ENCODE measurements around the gene SULT1C4.

Gene SULT1C4

DNA sequence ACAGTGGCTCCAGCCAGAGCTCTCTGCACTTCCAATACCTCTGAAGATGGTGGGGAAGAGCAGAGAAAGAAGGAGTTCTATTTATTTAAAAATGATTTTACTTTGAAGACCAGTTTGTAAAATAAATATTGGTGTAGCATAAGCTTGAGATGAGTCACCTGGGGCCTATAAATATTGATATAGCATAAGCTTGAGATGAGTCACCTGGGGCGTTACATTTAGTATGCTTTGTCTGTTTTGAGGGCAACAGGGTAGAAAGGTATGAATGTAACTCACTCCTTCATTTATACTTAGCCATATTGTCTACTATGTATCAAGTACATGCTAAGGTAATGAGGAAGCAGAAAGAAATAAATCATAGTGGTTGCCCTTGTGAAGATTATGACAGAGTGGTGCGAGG lies 7.7 kb upstream of the SULT1C4 start:
- H3K36me3 ChIP-seq (ENCODE audit: control insufficient read depth, insufficient read depth, low read length), result no peaks in the 10 kb centered on the region
- no peaks in the 10 kb centered on the region for H3K4me1 ChIP-seq (ENCODE audit: control insufficient read depth, insufficient read depth, low read length)
- H3K9me3 ChIP-seq (ENCODE audit: control insufficient read depth, insufficient read depth, low read length), result no peaks in the 10 kb centered on the region
- WGBS (ENCODE audit: insufficient coverage, insufficient read length), result no CpG with 5 or more reads among the region's 2 CpGs
- H3K27ac ChIP-seq (ENCODE audit: low read length), result no peak overlapping the region
- no peak overlapping the region for H3K4me3 ChIP-seq (ENCODE audit: low read length)
- no peaks in the 10 kb centered on the region for H3K27me3 ChIP-seq (ENCODE audit: control insufficient read depth, insufficient read depth, low read length)
- DNase-seq (ENCODE audit: low read depth, low spot score), result no peak

- no peak for DNase-seq (ENCODE audit: low read depth, low spot score)
- WGBS (ENCODE audit: insufficient coverage, insufficient read length), result no CpG with 5 or more reads among the region's 4 CpGs
- H3K27me3 ChIP-seq (ENCODE audit: control insufficient read depth, insufficient read depth, low read length), result no peaks in the 10 kb centered on the region
- H3K9me3 ChIP-seq (ENCODE audit: control insufficient read depth, insufficient read depth, low read length), result no peaks in the 10 kb centered on the region
- H3K36me3 ChIP-seq (ENCODE audit: control insufficient read depth, insufficient read depth, low read length), result no peaks in the 10 kb centered on the region
- H3K4me3 ChIP-seq (ENCODE audit: low read length), result no peak overlapping the region
- H3K27ac ChIP-seq (ENCODE audit: low read length), result no peak overlapping the region
- no peaks in the 10 kb centered on the region for H3K4me1 ChIP-seq (ENCODE audit: control insufficient read depth, insufficient read depth, low read length)
Observed at GRCh38 chr2:108376774-108377173, 980 bp upstream of the SULT1C4 start.

GRCh38 chr2:108377401-108377800 lies 353 bp upstream of the SULT1C4 start:
- Histone ChIP-seq H3K4me3 (ENCODE audit: low read length) (no peak overlapping the region), H3K27ac (ENCODE audit: low read length) (no peak overlapping the region), H3K9me3 (ENCODE audit: control insufficient read depth, insufficient read depth, low read length) (no peaks in the 10 kb centered on the region), H3K27me3 (ENCODE audit: control insufficient read depth, insufficient read depth, low read length) (no peaks in the 10 kb centered on the region), H3K4me1 (ENCODE audit: control insufficient read depth, insufficient read depth, low read length) (no peaks in the 10 kb centered on the region), H3K36me3 (ENCODE audit: control insufficient read depth, insufficient read depth, low read length) (no peaks in the 10 kb centered on the region)
- DNase-seq (ENCODE audit: low read depth, low spot score), result no peak
- no CpG with 5 or more reads among the region's 1 CpG for WGBS (ENCODE audit: insufficient coverage, insufficient read length)

DNA sequence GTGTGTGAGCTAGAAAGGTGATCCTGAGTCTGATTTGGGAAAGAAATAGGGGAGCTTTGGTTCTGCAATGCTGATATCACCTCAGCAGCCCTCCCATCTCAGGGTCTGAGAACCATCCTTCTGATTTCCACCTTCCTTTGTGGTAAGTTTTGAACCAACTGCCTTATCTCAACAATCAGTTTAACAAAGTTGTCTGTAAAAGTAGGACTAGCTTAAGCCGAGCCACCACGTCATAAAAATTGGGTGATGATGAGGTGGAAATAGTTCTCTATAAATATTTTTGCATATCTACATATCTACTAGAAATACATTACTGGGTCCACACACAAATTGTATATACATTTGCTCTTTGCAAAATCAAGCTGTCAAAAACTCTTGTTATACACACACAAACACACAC lies 1.1 kb downstream of the SULT1C4 start:
- DNase-seq (ENCODE audit: low read depth, low spot score), result no peak
- Histone ChIP-seq H3K4me3 (ENCODE audit: low read length) (no peak overlapping the region), H3K27ac (ENCODE audit: low read length) (no peak overlapping the region), H3K9me3 (ENCODE audit: control insufficient read depth, insufficient read depth, low read length) (no peaks in the 10 kb centered on the region), H3K27me3 (ENCODE audit: control insufficient read depth, insufficient read depth, low read length) (no peaks in the 10 kb centered on the region), H3K36me3 (ENCODE audit: control insufficient read depth, insufficient read depth, low read length) (no peaks in the 10 kb centered on the region), H3K4me1 (ENCODE audit: control insufficient read depth, insufficient read depth, low read length) (no peaks in the 10 kb centered on the region)
- no CpG with 5 or more reads among the region's 2 CpGs for WGBS (ENCODE audit: insufficient coverage, insufficient read length)

DNA sequence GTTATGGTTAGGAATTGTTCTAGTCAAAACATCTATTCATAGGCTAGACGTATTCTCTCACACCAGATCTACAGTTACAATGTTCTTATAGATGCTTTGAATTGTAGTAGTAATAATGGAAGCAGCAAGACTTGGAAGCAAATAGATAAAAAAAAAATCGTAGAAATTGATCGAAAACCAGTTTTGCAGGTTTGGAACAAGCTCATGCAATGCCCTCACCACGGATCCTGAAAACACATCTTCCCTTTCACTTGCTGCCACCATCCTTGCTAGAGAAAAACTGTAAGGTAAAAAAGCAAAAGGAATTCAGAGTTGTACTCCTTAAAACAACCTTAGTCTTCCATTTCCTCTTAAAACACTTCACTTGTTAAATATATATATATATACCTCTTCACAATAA lies 4.4 kb downstream of the SULT1C4 start:
- WGBS (ENCODE audit: insufficient coverage, insufficient read length), result no CpG with 5 or more reads among the region's 4 CpGs
- H3K27ac ChIP-seq (ENCODE audit: low read length), result no peak overlapping the region
- no peak for DNase-seq (ENCODE audit: low read depth, low spot score)

GRCh38 chr2:108383146-108383830 lies 5.5 kb downstream of the SULT1C4 start:
- no peak overlapping the region for H3K27ac ChIP-seq (ENCODE audit: low read length)
- no peaks in the 10 kb centered on the region for H3K27me3 ChIP-seq (ENCODE audit: control insufficient read depth, insufficient read depth, low read length)
- peak; percentile 16 for DNase-seq (ENCODE audit: low read depth, low spot score)
- H3K9me3 ChIP-seq (ENCODE audit: control insufficient read depth, insufficient read depth, low read length), result no peaks in the 10 kb centered on the region
- no peak overlapping the region for H3K4me3 ChIP-seq (ENCODE audit: low read length)
- WGBS (ENCODE audit: insufficient coverage, insufficient read length), result no CpG with 5 or more reads among the region's 4 CpGs
- no peaks in the 10 kb centered on the region for H3K36me3 ChIP-seq (ENCODE audit: control insufficient read depth, insufficient read depth, low read length)
- no peaks in the 10 kb centered on the region for H3K4me1 ChIP-seq (ENCODE audit: control insufficient read depth, insufficient read depth, low read length)

More for the DNA sequence above, 4.4 kb downstream of the SULT1C4 start:
- no peaks in the 10 kb centered on the region for H3K36me3 ChIP-seq (ENCODE audit: control insufficient read depth, insufficient read depth, low read length)
- H3K9me3 ChIP-seq (ENCODE audit: control insufficient read depth, insufficient read depth, low read length), result no peaks in the 10 kb centered on the region
- H3K27me3 ChIP-seq (ENCODE audit: control insufficient read depth, insufficient read depth, low read length), result no peaks in the 10 kb centered on the region
- H3K4me3 ChIP-seq (ENCODE audit: low read length), result no peak overlapping the region
- H3K4me1 ChIP-seq (ENCODE audit: control insufficient read depth, insufficient read depth, low read length), result no peaks in the 10 kb centered on the region

DNA sequence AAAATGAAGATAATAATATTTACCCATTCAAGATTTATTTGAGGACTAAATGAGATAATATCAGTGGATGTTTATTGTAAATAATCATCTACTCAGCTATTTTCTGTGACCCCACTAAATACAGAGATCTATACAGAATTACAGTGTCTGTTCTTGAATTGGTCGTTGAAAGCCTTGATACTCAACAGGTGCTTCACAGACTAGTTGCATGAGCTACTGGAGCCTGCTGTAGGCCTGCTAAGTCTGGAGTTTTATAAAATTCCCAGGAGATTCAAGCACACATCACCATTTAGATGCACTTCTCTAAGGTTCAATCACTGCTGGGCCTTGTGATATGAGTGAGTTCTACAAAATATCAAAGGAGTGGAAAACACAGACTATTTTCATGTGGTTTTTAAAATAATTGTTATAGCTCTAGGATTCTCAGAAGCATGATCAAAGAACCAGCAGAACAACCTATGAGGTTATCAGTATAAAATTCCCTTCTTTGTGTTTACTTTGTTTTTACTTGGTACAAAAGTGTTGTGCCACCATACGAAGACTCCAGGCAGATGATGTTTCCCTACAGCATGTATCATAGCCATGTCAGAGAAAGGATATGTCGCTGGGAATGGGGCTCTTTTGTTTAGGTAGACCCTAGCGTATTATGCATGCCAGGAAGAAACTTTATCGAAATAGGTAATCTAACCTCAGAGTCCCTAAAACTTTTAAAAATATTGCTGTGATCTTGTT lies 7.1 kb downstream of the SULT1C4 start:
- Histone ChIP-seq H3K36me3 (ENCODE audit: control insufficient read depth, insufficient read depth, low read length) (no peaks in the 10 kb centered on the region), H3K9me3 (ENCODE audit: control insufficient read depth, insufficient read depth, low read length) (no peaks in the 10 kb centered on the region), H3K4me3 (ENCODE audit: low read length) (no peak overlapping the region), H3K4me1 (ENCODE audit: control insufficient read depth, insufficient read depth, low read length) (no peaks in the 10 kb centered on the region), H3K27ac (ENCODE audit: low read length) (no peak overlapping the region), H3K27me3 (ENCODE audit: control insufficient read depth, insufficient read depth, low read length) (no peaks in the 10 kb centered on the region)
- no CpG with 5 or more reads among the region's 5 CpGs for WGBS (ENCODE audit: insufficient coverage, insufficient read length)
- no peak for DNase-seq (ENCODE audit: low read depth, low spot score)

- no peaks in the 10 kb centered on the region for H3K27me3 ChIP-seq (ENCODE audit: control insufficient read depth, insufficient read depth, low read length)
- no CpG with 5 or more reads among the region's 5 CpGs for WGBS (ENCODE audit: insufficient coverage, insufficient read length)
- H3K4me1 ChIP-seq (ENCODE audit: control insufficient read depth, insufficient read depth, low read length), result no peaks in the 10 kb centered on the region
- no peaks in the 10 kb centered on the region for H3K9me3 ChIP-seq (ENCODE audit: control insufficient read depth, insufficient read depth, low read length)
- no peaks in the 10 kb centered on the region for H3K36me3 ChIP-seq (ENCODE audit: control insufficient read depth, insufficient read depth, low read length)
- no peak overlapping the region for H3K4me3 ChIP-seq (ENCODE audit: low read length)
- DNase-seq (ENCODE audit: low read depth, low spot score), result no peak
- H3K27ac ChIP-seq (ENCODE audit: low read length), result no peak overlapping the region
Observed at GRCh38 chr2:108385411-108386071, 7.8 kb downstream of the SULT1C4 start.

GRCh38 chr2:108388045-108388444 lies 10.3 kb downstream of the SULT1C4 start:
- Histone ChIP-seq H3K4me3 (ENCODE audit: low read length) (no peak overlapping the region), H3K9me3 (ENCODE audit: control insufficient read depth, insufficient read depth, low read length) (no peaks in the 10 kb centered on the region), H3K27me3 (ENCODE audit: control insufficient read depth, insufficient read depth, low read length) (no peaks in the 10 kb centered on the region), H3K27ac (ENCODE audit: low read length) (no peak overlapping the region), H3K4me1 (ENCODE audit: control insufficient read depth, insufficient read depth, low read length) (no peaks in the 10 kb centered on the region), H3K36me3 (ENCODE audit: control insufficient read depth, insufficient read depth, low read length) (no peaks in the 10 kb centered on the region)
- 100% methylated on average over 2 of the region's 9 CpGs for WGBS (ENCODE audit: insufficient coverage, insufficient read length)
- DNase-seq (ENCODE audit: low read depth, low spot score), result no peak

DNA sequence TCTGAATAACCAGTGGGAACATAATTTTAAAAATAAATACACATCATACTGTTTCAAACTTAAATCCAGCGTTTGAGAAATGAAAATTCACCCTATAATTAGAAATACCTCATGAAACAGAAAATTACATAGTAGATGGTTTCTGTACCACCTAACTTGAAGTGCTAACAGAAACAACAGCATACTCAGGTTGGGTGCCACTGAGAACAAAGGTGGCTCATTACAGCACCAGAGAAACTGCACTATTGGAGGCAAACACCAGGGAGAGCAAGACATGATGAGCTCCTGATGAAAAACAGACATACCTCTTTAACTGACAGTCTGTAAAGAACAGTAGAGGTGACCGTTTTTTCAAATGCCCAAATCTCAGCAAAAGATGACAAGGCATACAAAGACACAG lies 12.6 kb downstream of the SULT1C4 start:
- Histone ChIP-seq H3K9me3 (ENCODE audit: control insufficient read depth, insufficient read depth, low read length) (no peaks in the 10 kb centered on the region), H3K27me3 (ENCODE audit: control insufficient read depth, insufficient read depth, low read length) (no peaks in the 10 kb centered on the region), H3K4me1 (ENCODE audit: control insufficient read depth, insufficient read depth, low read length) (no peaks in the 10 kb centered on the region), H3K27ac (ENCODE audit: low read length) (no peak overlapping the region), H3K4me3 (ENCODE audit: low read length) (no peak overlapping the region), H3K36me3 (ENCODE audit: control insufficient read depth, insufficient read depth, low read length) (no peaks in the 10 kb centered on the region)
- no peak for DNase-seq (ENCODE audit: low read depth, low spot score)
- WGBS (ENCODE audit: insufficient coverage, insufficient read length), result no CpG with 5 or more reads among the region's 2 CpGs
